ENCODE results near the gene TENM4.

The TENM4 gene

DNA sequence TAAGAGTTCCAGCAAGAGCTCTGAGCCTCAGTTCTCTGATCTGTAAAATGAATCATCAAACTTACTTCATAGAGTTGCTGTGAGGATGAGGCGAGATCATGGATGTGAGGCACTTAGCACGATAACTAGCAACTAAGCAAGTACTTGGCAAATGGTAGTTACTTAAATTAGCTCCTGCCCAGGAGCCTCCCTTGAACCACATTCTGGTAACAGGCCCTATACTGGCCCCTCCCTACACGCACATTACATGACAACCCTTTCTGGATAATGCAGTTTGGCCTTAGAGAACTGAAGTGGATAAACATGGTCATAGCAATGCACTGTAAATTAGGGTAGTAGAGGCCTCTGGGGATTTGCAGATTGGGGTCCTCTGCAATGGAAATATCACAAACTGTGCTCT is 678.7 kb downstream of the TENM4 start:
- H3K9me3 ChIP-seq (ENCODE audit: control insufficient read depth, low read length), result no peaks in the 10 kb centered on the region
- peaks cover 2% of the 10 kb centered on the region for H3K36me3 ChIP-seq (ENCODE audit: control insufficient read depth, insufficient read depth, low read length)
- H3K4me3 ChIP-seq (ENCODE audit: extremely low read depth, insufficient read depth, low read length, poor library complexity, severe bottlenecking), result no peak overlapping the region
- H3K27ac ChIP-seq (ENCODE audit: low read depth, low read length, severe bottlenecking), result no peak overlapping the region
- WGBS, 2 experiments (ENCODE audit: insufficient coverage in 2 of 2), result 83 to 87% methylated on average over 1 to 2 of the region's 3 CpGs
- H3K4me1 ChIP-seq (ENCODE audit: control insufficient read depth, insufficient read depth, low read length, poor library complexity, severe bottlenecking), result no peaks in the 10 kb centered on the region

DNA sequence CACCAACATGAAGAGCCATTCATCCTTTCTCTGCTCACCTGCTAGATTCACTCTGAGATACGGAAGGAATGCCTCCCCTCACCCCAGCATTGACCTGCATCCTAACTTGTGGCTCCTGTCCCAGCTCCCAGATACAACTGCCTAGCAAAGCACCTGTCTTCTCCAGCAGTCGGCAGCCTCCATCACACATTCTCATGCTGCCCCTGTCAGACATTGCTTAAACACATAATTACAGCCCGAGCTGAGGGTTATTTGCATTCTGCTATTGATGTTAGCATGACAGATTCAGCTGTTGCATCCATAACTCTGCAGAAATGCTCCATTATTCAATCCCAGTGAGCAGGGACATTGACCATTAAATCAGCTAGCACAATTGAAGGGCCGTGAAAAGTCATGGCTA is 681.8 kb downstream of the TENM4 start:
- H3K4me1 ChIP-seq (ENCODE audit: control insufficient read depth, insufficient read depth, low read length, poor library complexity, severe bottlenecking), result no peaks in the 10 kb centered on the region

DNA sequence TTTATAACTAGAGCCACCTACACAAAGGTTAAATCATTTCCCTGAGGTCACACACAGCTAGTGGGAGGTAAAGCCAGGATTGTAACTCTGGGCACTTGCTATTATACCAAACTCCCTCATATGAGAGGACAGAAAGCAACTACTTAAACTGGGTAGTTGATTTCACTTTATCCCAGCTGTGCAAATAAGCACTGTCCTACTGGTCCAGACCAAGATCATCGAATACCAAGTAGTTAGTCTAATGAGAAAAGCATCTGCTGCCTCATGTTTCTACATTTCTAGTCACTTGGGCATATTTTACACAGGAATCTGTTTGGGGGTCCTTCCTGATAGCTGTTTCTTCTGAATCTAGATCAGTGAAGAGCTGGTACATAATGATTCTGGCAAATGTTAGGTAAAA is 687.5 kb downstream of the TENM4 start:
- Histone ChIP-seq H3K9me3 (ENCODE audit: control insufficient read depth, low read length) (no peaks in the 10 kb centered on the region), H3K36me3 (ENCODE audit: control insufficient read depth, insufficient read depth, low read length) (peaks cover 3% of the 10 kb centered on the region), H3K4me1 (ENCODE audit: control insufficient read depth, insufficient read depth, low read length, poor library complexity, severe bottlenecking) (no peaks in the 10 kb centered on the region), H3K27ac (ENCODE audit: low read depth, low read length, severe bottlenecking) (no peak overlapping the region), H3K4me3 (ENCODE audit: extremely low read depth, insufficient read depth, low read length, poor library complexity, severe bottlenecking) (no peak overlapping the region)
- 100% methylated on average over 1 of the region's 1 CpG; no CpG with 5 or more reads in 1 of the 2 experiments for WGBS, 2 experiments (ENCODE audit: insufficient coverage in 2 of 2)

More for the DNA sequence above, 681.8 kb downstream of the TENM4 start:
- 85 to 89% methylated on average over 4 of the region's 4 CpGs for WGBS, 2 experiments (ENCODE audit: insufficient coverage in 2 of 2)
- Histone ChIP-seq H3K9me3 (ENCODE audit: control insufficient read depth, low read length) (no peaks in the 10 kb centered on the region), H3K4me3 (ENCODE audit: extremely low read depth, insufficient read depth, low read length, poor library complexity, severe bottlenecking) (no peak overlapping the region), H3K36me3 (ENCODE audit: control insufficient read depth, insufficient read depth, low read length) (peaks cover 3% of the 10 kb centered on the region), H3K27ac (ENCODE audit: low read depth, low read length, severe bottlenecking) (no peak overlapping the region)

DNA sequence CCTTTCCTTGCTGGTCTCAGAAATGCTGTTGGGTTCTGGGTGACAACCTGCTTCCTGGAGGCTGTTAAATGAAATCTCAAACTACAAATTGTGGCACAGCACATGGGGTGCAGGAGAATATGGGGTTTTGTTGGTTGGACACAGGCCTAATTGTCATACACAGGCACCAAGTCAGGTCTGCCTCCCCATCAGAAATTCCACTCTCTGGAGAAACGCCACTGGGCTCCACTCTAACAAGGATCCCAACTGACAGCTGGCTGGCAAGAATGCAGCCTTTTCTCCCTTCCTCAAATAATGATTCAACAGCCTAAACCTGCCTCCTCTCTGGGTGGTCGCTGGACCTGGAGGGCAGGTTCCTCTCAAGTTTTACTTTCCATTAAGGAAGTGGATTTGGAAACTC is 688.3 kb downstream of the TENM4 start:
- peaks cover 3% of the 10 kb centered on the region for H3K36me3 ChIP-seq (ENCODE audit: control insufficient read depth, insufficient read depth, low read length)
- H3K9me3 ChIP-seq (ENCODE audit: control insufficient read depth, low read length), result no peaks in the 10 kb centered on the region
- no peak overlapping the region for H3K27ac ChIP-seq (ENCODE audit: low read depth, low read length, severe bottlenecking)
- H3K4me3 ChIP-seq (ENCODE audit: extremely low read depth, insufficient read depth, low read length, poor library complexity, severe bottlenecking), result no peak overlapping the region
- no peaks in the 10 kb centered on the region for H3K4me1 ChIP-seq (ENCODE audit: control insufficient read depth, insufficient read depth, low read length, poor library complexity, severe bottlenecking)
- WGBS, 2 experiments (ENCODE audit: insufficient coverage in 2 of 2), result 55 to 100% methylated on average over 1 of the region's 2 CpGs

DNA sequence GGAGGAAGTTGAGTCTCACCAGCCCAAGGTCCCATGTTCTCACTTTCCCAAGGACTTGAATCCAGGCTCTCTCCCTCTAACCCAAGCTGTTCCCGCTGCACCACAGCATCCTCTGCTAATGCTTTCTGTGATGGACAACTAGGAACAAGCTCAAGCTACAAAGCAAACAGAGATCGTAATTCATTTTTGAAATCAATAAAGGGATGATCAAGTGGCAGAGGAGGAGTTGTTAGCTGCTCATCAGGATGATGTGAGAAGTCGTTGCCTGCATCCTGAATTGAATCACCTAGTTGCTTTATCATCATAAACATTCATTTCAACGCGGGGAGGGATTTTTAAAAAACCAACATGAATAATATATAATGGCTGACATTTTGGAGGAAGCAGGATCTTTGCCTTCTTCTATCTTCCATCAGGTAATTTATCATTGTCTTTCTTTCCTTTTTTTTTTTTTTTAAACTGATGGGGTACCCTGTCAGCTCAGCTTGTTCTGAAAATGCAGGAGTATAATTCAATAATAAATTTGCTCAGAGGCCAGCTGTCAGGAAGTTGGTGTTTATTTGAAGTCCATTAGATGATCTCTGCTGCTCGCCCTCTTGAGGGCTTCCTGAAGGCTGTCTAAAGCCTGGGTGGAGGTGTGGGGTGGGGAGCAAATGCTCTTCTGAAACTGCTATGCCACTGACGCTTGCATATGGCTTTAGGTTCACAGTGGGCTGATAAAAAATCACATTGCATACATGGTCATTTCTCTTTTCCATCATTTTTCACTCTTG is 691.7 kb downstream of the TENM4 start:
- H3K27ac ChIP-seq (ENCODE audit: low read depth, low read length, severe bottlenecking), result no peak overlapping the region
- H3K9me3 ChIP-seq (ENCODE audit: control insufficient read depth, low read length), result no peaks in the 10 kb centered on the region
- H3K36me3 ChIP-seq (ENCODE audit: control insufficient read depth, insufficient read depth, low read length), result no peaks in the 10 kb centered on the region
- H3K4me1 ChIP-seq (ENCODE audit: control insufficient read depth, insufficient read depth, low read length, poor library complexity, severe bottlenecking), result no peaks in the 10 kb centered on the region
- no peak overlapping the region for H3K4me3 ChIP-seq (ENCODE audit: extremely low read depth, insufficient read depth, low read length, poor library complexity, severe bottlenecking)
- WGBS, 2 experiments (ENCODE audit: insufficient coverage in 2 of 2), result 100% methylated on average over 1 of the region's 7 CpGs; no CpG with 5 or more reads in 1 of the 2 experiments

DNA sequence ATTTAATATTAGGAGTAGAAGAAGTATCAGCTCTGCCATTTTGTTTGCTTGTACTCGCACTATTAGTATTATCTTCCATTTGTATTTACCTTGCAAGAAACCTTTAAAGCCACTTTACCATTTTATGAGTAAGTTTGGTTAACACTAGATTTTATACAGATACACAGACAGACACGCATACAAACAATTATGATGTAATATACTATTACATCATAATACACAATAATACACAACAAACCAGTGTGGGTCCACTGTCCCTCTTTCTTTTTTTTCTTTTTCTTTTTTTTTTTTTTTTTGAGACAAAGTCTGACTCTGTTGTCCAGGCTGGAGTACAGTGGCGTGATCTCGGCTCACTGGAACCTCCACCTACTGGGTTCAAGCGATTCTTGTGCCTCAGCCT is 695.9 kb downstream of the TENM4 start:
- 94 to 100% methylated on average over 3 of the region's 5 CpGs for WGBS, 2 experiments (ENCODE audit: insufficient coverage in 2 of 2)
- H3K4me3 ChIP-seq (ENCODE audit: extremely low read depth, insufficient read depth, low read length, poor library complexity, severe bottlenecking), result no peak overlapping the region
- H3K36me3 ChIP-seq (ENCODE audit: control insufficient read depth, insufficient read depth, low read length), result peaks cover 4% of the 10 kb centered on the region
- H3K9me3 ChIP-seq (ENCODE audit: control insufficient read depth, low read length), result no peaks in the 10 kb centered on the region
- H3K4me1 ChIP-seq (ENCODE audit: control insufficient read depth, insufficient read depth, low read length, poor library complexity, severe bottlenecking), result no peaks in the 10 kb centered on the region
- no peak overlapping the region for H3K27ac ChIP-seq (ENCODE audit: low read depth, low read length, severe bottlenecking)

DNA sequence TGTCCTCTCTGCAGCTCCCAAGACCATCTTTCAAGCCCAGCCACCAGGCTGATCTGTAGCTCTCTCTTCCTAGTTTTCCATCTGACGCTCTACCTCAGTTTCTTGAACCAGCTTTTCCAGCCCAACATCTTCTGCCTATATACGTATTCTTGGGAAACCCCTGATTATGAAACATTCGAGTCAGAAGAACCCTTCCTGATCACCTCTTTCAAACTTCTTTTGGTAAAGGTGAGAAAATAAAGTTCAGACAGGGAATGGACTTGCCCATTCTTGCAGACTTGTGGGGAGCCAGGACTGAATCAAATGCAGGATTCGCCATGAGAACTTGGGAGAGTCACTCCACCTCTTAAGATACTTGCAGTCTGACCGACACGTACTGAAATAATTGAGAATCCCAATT is 696.6 kb downstream of the TENM4 start:
- H3K9me3 ChIP-seq (ENCODE audit: control insufficient read depth, low read length), result no peaks in the 10 kb centered on the region
- H3K27ac ChIP-seq (ENCODE audit: low read depth, low read length, severe bottlenecking), result no peak overlapping the region
- H3K36me3 ChIP-seq (ENCODE audit: control insufficient read depth, insufficient read depth, low read length), result peaks cover 4% of the 10 kb centered on the region
- H3K4me3 ChIP-seq (ENCODE audit: extremely low read depth, insufficient read depth, low read length, poor library complexity, severe bottlenecking), result no peak overlapping the region
- H3K4me1 ChIP-seq (ENCODE audit: control insufficient read depth, insufficient read depth, low read length, poor library complexity, severe bottlenecking), result no peaks in the 10 kb centered on the region
- 96 to 98% methylated on average over 5 to 6 of the region's 6 CpGs for WGBS, 2 experiments (ENCODE audit: insufficient coverage in 2 of 2)

DNA sequence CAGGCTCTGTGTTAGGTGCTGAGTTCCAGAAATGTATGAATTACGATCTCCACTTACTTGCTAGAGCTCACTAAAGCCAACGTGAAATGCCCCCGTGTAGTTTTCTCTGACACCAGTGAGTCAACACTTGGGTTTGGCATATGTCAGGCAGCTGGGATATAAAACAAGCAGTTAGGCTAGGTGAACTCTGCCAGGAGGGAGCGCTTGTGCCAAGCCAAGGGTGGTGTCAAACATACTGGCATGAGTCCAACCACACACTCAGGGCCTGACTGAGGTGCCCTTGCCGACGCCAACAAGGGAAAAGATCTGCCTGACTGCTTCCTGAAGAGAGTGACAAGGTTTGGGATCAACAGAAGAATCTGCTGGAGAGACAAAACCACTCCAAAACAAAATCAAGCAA is 698.4 kb downstream of the TENM4 start:
- H3K9me3 ChIP-seq (ENCODE audit: control insufficient read depth, low read length), result no peaks in the 10 kb centered on the region
- peaks cover 6% of the 10 kb centered on the region for H3K36me3 ChIP-seq (ENCODE audit: control insufficient read depth, insufficient read depth, low read length)
- no peaks in the 10 kb centered on the region for H3K4me1 ChIP-seq (ENCODE audit: control insufficient read depth, insufficient read depth, low read length, poor library complexity, severe bottlenecking)
- H3K27ac ChIP-seq (ENCODE audit: low read depth, low read length, severe bottlenecking), result no peak overlapping the region
- 97 to 98% methylated on average over 4 of the region's 6 CpGs for WGBS, 2 experiments (ENCODE audit: insufficient coverage in 2 of 2)
- no peak overlapping the region for H3K4me3 ChIP-seq (ENCODE audit: extremely low read depth, insufficient read depth, low read length, poor library complexity, severe bottlenecking)

DNA sequence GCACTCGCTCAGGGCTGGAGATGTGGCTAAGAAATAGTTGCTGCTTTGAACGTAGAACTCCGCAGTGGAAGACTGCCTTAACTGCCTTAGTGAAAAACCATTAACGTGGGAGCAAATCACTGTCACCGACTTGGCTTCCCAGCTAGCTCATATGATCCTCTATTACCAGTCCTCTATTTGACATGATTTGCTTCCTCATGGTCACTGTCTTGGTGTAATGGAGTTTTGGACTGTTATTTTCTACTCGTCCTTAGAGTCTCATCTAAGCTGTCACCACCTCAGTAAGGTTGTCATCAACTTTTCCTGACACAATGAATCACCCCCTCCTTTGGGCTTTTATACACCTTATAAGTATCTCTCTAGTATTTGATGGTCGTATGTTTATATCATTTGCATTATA is 699.1 kb downstream of the TENM4 start:
- Histone ChIP-seq H3K4me1 (ENCODE audit: control insufficient read depth, insufficient read depth, low read length, poor library complexity, severe bottlenecking) (no peaks in the 10 kb centered on the region), H3K36me3 (ENCODE audit: control insufficient read depth, insufficient read depth, low read length) (peaks cover 11% of the 10 kb centered on the region), H3K4me3 (ENCODE audit: extremely low read depth, insufficient read depth, low read length, poor library complexity, severe bottlenecking) (no peak overlapping the region), H3K27ac (ENCODE audit: low read depth, low read length, severe bottlenecking) (no peak overlapping the region), H3K9me3 (ENCODE audit: control insufficient read depth, low read length) (no peaks in the 10 kb centered on the region)
- WGBS, 2 experiments (ENCODE audit: insufficient coverage in 2 of 2), result 93 to 98% methylated on average over 5 of the region's 7 CpGs

DNA sequence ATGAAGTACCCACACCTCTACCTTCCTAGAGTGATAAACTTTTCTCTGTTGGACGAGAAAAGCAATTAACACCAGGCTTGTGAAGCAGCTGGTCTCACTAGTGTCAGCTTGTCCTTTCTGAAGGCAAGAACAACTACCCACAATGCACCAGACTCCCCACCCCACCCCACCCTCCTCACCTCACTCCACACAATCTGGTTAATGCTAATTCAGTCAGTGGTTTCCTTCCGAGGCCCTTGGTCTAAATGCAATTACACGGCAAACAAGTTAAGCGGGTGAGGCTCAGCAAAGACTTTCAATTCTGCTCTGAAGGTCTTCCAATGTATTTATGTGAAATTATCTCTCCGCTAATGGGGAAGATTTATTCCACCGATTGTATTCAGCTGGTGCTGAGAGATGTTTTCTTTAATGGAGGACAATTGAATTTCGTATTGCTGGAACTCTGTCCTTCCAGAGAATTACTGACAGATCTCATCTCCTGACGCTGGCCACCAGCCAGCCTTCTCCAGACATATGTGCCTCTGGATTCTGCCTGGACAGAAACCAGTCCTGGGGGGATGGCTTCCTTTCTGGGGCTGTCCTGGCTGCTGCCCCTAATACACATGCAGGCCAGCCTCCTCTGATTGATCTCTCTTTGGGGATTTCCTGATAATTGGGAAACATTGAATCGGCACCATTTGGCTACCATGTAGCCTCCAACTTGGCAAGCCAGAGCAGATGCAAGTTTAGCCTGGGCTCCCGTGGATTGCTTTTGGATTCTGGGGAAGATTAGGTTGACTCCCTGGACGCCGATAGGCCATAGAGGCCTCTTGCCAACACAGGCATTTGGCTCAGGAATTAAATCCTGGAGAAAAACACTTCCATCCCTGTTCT is 700.4 kb downstream of the TENM4 start:
- H3K27ac ChIP-seq (ENCODE audit: low read depth, low read length, severe bottlenecking), result no peak overlapping the region
- H3K4me1 ChIP-seq (ENCODE audit: control insufficient read depth, insufficient read depth, low read length, poor library complexity, severe bottlenecking), result no peaks in the 10 kb centered on the region
- peaks cover 14% of the 10 kb centered on the region for H3K36me3 ChIP-seq (ENCODE audit: control insufficient read depth, insufficient read depth, low read length)
- WGBS, 2 experiments (ENCODE audit: insufficient coverage in 2 of 2), result 93 to 94% methylated on average over 9 to 12 of the region's 12 CpGs
- no peaks in the 10 kb centered on the region for H3K9me3 ChIP-seq (ENCODE audit: control insufficient read depth, low read length)
- H3K4me3 ChIP-seq (ENCODE audit: extremely low read depth, insufficient read depth, low read length, poor library complexity, severe bottlenecking), result no peak overlapping the region

DNA sequence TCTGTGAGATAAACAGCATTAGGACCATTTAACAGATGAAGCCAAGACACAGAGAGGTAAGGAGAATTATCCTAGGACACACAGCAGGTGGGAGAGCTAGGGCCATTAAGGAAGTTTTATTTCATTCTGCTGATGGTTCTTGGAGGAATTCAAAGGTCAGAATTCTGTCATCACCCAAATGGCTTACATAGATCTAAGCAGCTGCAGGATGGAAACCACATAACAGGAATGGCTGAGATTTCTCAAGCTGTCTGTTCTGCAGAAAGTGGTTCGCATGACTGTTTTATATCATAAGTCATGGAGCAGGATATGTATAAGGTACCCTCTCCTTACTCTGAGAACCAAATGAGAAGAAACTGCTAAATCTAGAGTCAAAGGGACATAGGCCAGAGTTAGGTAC is 702.9 kb downstream of the TENM4 start:
- no peak overlapping the region for H3K4me3 ChIP-seq (ENCODE audit: extremely low read depth, insufficient read depth, low read length, poor library complexity, severe bottlenecking)
- WGBS, 2 experiments (ENCODE audit: insufficient coverage in 2 of 2), result no CpG with 5 or more reads among the region's 1 CpG
- peaks cover 14% of the 10 kb centered on the region for H3K36me3 ChIP-seq (ENCODE audit: control insufficient read depth, insufficient read depth, low read length)
- no peak overlapping the region for H3K27ac ChIP-seq (ENCODE audit: low read depth, low read length, severe bottlenecking)
- no peaks in the 10 kb centered on the region for H3K4me1 ChIP-seq (ENCODE audit: control insufficient read depth, insufficient read depth, low read length, poor library complexity, severe bottlenecking)
- no peaks in the 10 kb centered on the region for H3K9me3 ChIP-seq (ENCODE audit: control insufficient read depth, low read length)
